GM23338 (cell line): ENCODE results near the gene TMPRSS6. TPM values are rescaled to one million over a fixed set of nuclear protein-coding genes. Genes with fewer than 3 reads are reported as not detected.

Source experiments
- ATAC-seq: fragments of 200-7000 bp; cut with Tn5 transposase; 3 replicates; pipeline ENCODE4 v1.9.1; 2020
- DNase-seq: peaks from one replicate; pipeline ENCODE4 v3.0.0-alpha.2; 2015; ENCODE audit warnings: low spot score
- H2AFZ ChIP-seq: fragments of 200-600 bp; sonication (generic); 2 replicates; pipeline ENCODE4 v1.8.0; 2016; ENCODE audit warnings: antibody characterized with exemption, mild to moderate bottlenecking, moderate library complexity
- H3F3A ChIP-seq: fragments of 200-600 bp; sonication (generic); replicated peaks from 2 replicates; pipeline ENCODE4 v1.8.0; 2017; ENCODE audit warnings: antibody characterized with exemption, mixed run types, low read depth
- H3K27ac ChIP-seq: fragments of 200-600 bp; sonication (generic); 2 replicates; pipeline ENCODE4 v1.6.1; 2016; ENCODE audit warnings: low read depth
- H3K27me3 ChIP-seq: fragments of 200-600 bp; sonication (generic); 2 replicates; pipeline ENCODE4 v1.8.0; 2016; ENCODE audit warnings: mild to moderate bottlenecking, mixed run types, moderate library complexity; ENCODE audit not compliant: insufficient read depth
- H3K36me3 ChIP-seq: fragments of 200-600 bp; sonication (generic); 2 replicates; pipeline ENCODE4 v1.8.0; 2016; ENCODE audit warnings: mild to moderate bottlenecking; ENCODE audit not compliant: insufficient read depth
- H3K4me1 ChIP-seq: fragments of 200-600 bp; sonication (generic); 2 replicates; pipeline ENCODE4 v1.8.0; 2016; ENCODE audit warnings: mild to moderate bottlenecking, moderate library complexity; ENCODE audit not compliant: insufficient read depth
- H3K4me2 ChIP-seq: fragments of 200-600 bp; sonication (generic); 2 replicates; pipeline ENCODE4 v1.7.1; 2017; ENCODE audit warnings: mixed run types
- H3K4me3 ChIP-seq: fragments of 200-600 bp; sonication (generic); 2 replicates; pipeline ENCODE4 v1.6.1; 2016; ENCODE audit warnings: mixed run types
- H3K79me2 ChIP-seq: fragments of 200-600 bp; sonication (generic); replicated peaks from 2 replicates; pipeline ENCODE4 v1.8.0; 2017; ENCODE audit warnings: mild to moderate bottlenecking; ENCODE audit not compliant: insufficient read depth
- H3K9me2 ChIP-seq: fragments of 200-600 bp; sonication (generic); 2 replicates; pipeline ENCODE4 v1.8.0; 2017; ENCODE audit not compliant: insufficient read depth
- H4K20me1 ChIP-seq: fragments of 200-600 bp; sonication (generic); replicated peaks from 2 replicates; pipeline ENCODE4 v1.8.0; 2017; ENCODE audit warnings: mild to moderate bottlenecking; ENCODE audit not compliant: insufficient read depth
- H3K27ac Mint-ChIP-seq: 2 replicates; pipeline ENCODE4 v1.8.0; 2020; ENCODE audit warnings: inconsistent platforms, mild to moderate bottlenecking, moderate library complexity, mixed read lengths
- H3K27me3 Mint-ChIP-seq: 3 replicates; pipeline ENCODE4 v1.8.0; 2022; ENCODE audit warnings: low read depth, mild to moderate bottlenecking, moderate library complexity, mixed read lengths, inconsistent platforms; ENCODE audit not compliant: insufficient read depth, poor library complexity
- H3K36me3 Mint-ChIP-seq: 3 replicates; pipeline ENCODE4 v1.8.0; 2021; ENCODE audit warnings: low read depth, mild to moderate bottlenecking, inconsistent platforms, moderate library complexity, mixed read lengths
- H3K4me1 Mint-ChIP-seq: 3 replicates; pipeline ENCODE4 v1.8.0; 2020; ENCODE audit warnings: mild to moderate bottlenecking, inconsistent platforms, mixed read lengths
- H3K4me3 Mint-ChIP-seq: 3 replicates; pipeline ENCODE4 v1.8.0; 2021; ENCODE audit warnings: moderate library complexity, mild to moderate bottlenecking, inconsistent platforms, mixed read lengths
- H3K9me3 Mint-ChIP-seq: 3 replicates; pipeline ENCODE4 v1.8.0; 2020; ENCODE audit warnings: moderate library complexity, mild to moderate bottlenecking, inconsistent platforms, mixed read lengths
- CREB1 ChIP-seq: fragments of 250-450 bp; sonication (Bioruptor Pico); IDR thresholded peaks from 2 replicates; pipeline ENCODE4 v1.5.0; 2020; ENCODE audit warnings: low read depth, mild to moderate bottlenecking, moderate library complexity
- CTCF ChIP-seq, 2 experiments: fragments of 200-600 bp in 1 of 2; sonication (generic) in 1 of 2; conservative IDR thresholded peaks; 2 replicates each; pipeline versions ENCODE4 v1.5.1 to v1.6.1; 2016 to 2017; ENCODE audit warnings: antibody characterized with exemption in 2 of 2, low read depth in 2 of 2, mild to moderate bottlenecking in 2 of 2, moderate library complexity in 1 of 2
- ETS1 ChIP-seq: IDR thresholded peaks from 2 replicates; pipeline ENCODE4 v1.6.1; 2016; ENCODE audit warnings: antibody characterized with exemption
- EZH2 ChIP-seq: fragments of 200-600 bp; sonication (generic); IDR thresholded peaks from one replicate; pipeline ENCODE4 v1.8.0; 2017; ENCODE audit warnings: antibody characterized with exemption, mild to moderate bottlenecking, low read depth; ENCODE audit not compliant: unreplicated experiment
- EZH2phosphoT487 ChIP-seq: fragments of 200-600 bp; sonication (generic); IDR thresholded peaks from one replicate; pipeline ENCODE4 v1.8.1; 2018; ENCODE audit warnings: antibody characterized with exemption; ENCODE audit not compliant: unreplicated experiment
- NANOG ChIP-seq: IDR thresholded peaks from 2 replicates; pipeline ENCODE4 v1.6.1; 2016; ENCODE audit warnings: antibody characterized with exemption, borderline replicate concordance
- POLR2AphosphoS5 ChIP-seq: IDR thresholded peaks from 2 replicates; pipeline ENCODE4 v1.6.1; 2016; ENCODE audit warnings: antibody characterized with exemption, low read depth
- STAT1 ChIP-seq: IDR thresholded peaks from one replicate; pipeline ENCODE4 v1.6.1; 2016; ENCODE audit warnings: antibody characterized with exemption; ENCODE audit not compliant: unreplicated experiment
- ZNF114 ChIP-seq: fragments of 250-450 bp; sonication (Bioruptor Pico); IDR thresholded peaks from 2 replicates; pipeline ENCODE4 v1.5.0; 2020; ENCODE audit warnings: mild to moderate bottlenecking, moderate library complexity
- ZNF331 ChIP-seq: fragments of 250-450 bp; sonication (Bioruptor Pico); IDR thresholded peaks from 2 replicates; pipeline ENCODE4 v1.5.0; 2020; ENCODE audit warnings: low read depth, mild to moderate bottlenecking, moderate library complexity
- polyA plus RNA-seq: library from polyadenylated mRNA; unstranded; fragments of >200 nt; fragmentation: Nextera tagmentation; extraction: Ambion mirVana; gene quantifications from 2 replicates; pipeline ENCODE4 v1.2.1, GENCODE V29; 2016
- total RNA-seq: library from RNA; depleted of rRNA; stranded (reverse); fragments of >200 nt; shearing (Covaris generic); gene quantifications from 2 replicates; pipeline ENCODE4 v1.2.3, GENCODE V29; 2014
- TF ChIP-seq, protein P1 (sequence below): fragments of 250-450 bp; sonication (Bioruptor Pico); IDR thresholded peaks from 2 replicates; pipeline ENCODE4 v1.5.0; 2020; ENCODE audit warnings: mild to moderate bottlenecking, moderate library complexity
- TF ChIP-seq, protein P2 (sequence below): IDR thresholded peaks from one replicate; pipeline ENCODE4 v1.6.1; 2018; ENCODE audit warnings: antibody characterized with exemption; ENCODE audit not compliant: unreplicated experiment

The TMPRSS6 gene
- total and polyA plus RNA-seq, 2 experiments from 2014 or later: 0.13 TPM; not detected in 1

DNA sequence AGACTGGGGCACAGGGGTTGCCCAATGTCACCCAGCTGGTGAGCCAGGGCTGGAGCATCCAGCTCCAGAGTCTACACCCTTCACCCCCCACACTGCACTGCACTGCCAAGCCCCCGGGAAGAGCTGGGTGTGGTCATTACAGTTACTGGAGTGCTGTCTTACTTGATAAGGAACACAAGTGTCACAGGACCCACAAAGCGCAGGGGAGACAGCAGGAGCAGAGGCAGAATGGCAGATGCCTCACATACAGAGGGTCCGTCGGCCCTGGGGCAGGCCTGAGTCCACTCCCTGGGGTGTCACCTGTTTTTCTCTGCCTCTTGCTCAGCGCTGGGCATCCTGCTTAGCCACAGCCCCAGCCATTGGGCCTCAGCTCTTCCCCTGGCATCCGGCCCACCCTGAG lies 32.5 kb upstream of the TMPRSS6 start:
- ATAC-seq: no peak

More for the DNA sequence above, 32.5 kb upstream of the TMPRSS6 start:
- no peaks in the 10 kb centered on the region for H3F3A ChIP-seq
- Mint-ChIP-seq H3K9me3 (no peaks in the 10 kb centered on the region), H3K27me3 (peaks cover 10% of the 10 kb centered on the region), H3K4me1 (peaks cover 10% of the 10 kb centered on the region), H3K36me3 (no peaks in the 10 kb centered on the region), H3K27ac (no peak overlapping the region), H3K4me3 (no peak overlapping the region)
- H3K79me2 ChIP-seq: no peaks in the 10 kb centered on the region
- no peaks in the 10 kb centered on the region for H3K36me3 ChIP-seq
- no peak for DNase-seq
- H3K27ac ChIP-seq: no peak overlapping the region
- no peaks in the 10 kb centered on the region for H3K27me3 ChIP-seq
- H2AFZ ChIP-seq: no peak overlapping the region
- no peaks in the 10 kb centered on the region for H4K20me1 ChIP-seq
- TF ChIP-seq ZNF114 (CRISPR knock-in tag) (no peak), EZH2phosphoT487 (no peak), ETS1 (no peak), STAT1 (no peak), EZH2 (no peak), CTCF (conservative IDR thresholded peaks at IDR 0.05; ENCODE audit: low read depth in 2 of 2) (no peak), CREB1 (CRISPR knock-in tag) (no peak), NANOG (no peak), POLR2AphosphoS5 (no peak), ZNF331 (no peak)
- TF ChIP-seq, protein P1, sequence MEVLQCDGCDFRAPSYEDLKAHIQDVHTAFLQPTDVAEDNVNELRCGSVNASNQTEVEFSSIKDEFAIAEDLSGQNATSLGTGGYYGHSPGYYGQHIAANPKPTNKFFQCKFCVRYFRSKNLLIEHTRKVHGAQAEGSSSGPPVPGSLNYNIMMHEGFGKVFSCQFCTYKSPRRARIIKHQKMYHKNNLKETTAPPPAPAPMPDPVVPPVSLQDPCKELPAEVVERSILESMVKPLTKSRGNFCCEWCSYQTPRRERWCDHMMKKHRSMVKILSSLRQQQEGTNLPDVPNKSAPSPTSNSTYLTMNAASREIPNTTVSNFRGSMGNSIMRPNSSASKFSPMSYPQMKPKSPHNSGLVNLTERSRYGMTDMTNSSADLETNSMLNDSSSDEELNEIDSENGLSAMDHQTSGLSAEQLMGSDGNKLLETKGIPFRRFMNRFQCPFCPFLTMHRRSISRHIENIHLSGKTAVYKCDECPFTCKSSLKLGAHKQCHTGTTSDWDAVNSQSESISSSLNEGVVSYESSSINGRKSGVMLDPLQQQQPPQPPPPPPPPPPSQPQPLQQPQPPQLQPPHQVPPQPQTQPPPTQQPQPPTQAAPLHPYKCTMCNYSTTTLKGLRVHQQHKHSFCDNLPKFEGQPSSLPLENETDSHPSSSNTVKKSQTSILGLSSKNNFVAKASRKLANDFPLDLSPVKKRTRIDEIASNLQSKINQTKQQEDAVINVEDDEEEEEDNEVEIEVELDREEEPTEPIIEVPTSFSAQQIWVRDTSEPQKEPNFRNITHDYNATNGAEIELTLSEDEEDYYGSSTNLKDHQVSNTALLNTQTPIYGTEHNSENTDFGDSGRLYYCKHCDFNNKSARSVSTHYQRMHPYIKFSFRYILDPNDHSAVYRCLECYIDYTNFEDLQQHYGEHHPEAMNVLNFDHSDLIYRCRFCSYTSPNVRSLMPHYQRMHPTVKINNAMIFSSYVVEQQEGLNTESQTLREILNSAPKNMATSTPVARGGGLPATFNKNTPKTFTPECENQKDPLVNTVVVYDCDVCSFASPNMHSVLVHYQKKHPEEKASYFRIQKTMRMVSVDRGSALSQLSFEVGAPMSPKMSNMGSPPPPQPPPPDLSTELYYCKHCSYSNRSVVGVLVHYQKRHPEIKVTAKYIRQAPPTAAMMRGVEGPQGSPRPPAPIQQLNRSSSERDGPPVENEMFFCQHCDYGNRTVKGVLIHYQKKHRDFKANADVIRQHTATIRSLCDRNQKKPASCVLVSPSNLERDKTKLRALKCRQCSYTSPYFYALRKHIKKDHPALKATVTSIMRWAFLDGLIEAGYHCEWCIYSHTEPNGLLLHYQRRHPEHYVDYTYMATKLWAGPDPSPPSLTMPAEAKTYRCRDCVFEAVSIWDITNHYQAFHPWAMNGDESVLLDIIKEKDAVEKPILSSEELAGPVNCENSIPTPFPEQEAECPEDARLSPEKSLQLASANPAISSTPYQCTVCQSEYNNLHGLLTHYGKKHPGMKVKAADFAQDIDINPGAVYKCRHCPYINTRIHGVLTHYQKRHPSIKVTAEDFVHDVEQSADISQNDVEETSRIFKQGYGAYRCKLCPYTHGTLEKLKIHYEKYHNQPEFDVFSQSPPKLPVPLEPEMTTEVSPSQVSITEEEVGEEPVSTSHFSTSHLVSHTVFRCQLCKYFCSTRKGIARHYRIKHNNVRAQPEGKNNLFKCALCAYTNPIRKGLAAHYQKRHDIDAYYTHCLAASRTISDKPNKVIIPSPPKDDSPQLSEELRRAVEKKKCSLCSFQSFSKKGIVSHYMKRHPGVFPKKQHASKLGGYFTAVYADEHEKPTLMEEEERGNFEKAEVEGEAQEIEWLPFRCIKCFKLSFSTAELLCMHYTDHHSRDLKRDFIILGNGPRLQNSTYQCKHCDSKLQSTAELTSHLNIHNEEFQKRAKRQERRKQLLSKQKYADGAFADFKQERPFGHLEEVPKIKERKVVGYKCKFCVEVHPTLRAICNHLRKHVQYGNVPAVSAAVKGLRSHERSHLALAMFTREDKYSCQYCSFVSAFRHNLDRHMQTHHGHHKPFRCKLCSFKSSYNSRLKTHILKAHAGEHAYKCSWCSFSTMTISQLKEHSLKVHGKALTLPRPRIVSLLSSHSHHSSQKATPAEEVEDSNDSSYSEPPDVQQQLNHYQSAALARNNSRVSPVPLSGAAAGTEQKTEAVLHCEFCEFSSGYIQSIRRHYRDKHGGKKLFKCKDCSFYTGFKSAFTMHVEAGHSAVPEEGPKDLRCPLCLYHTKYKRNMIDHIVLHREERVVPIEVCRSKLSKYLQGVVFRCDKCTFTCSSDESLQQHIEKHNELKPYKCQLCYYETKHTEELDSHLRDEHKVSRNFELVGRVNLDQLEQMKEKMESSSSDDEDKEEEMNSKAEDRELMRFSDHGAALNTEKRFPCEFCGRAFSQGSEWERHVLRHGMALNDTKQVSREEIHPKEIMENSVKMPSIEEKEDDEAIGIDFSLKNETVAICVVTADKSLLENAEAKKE (CRISPR knock-in tag): no peak
- TF ChIP-seq, protein P2, sequence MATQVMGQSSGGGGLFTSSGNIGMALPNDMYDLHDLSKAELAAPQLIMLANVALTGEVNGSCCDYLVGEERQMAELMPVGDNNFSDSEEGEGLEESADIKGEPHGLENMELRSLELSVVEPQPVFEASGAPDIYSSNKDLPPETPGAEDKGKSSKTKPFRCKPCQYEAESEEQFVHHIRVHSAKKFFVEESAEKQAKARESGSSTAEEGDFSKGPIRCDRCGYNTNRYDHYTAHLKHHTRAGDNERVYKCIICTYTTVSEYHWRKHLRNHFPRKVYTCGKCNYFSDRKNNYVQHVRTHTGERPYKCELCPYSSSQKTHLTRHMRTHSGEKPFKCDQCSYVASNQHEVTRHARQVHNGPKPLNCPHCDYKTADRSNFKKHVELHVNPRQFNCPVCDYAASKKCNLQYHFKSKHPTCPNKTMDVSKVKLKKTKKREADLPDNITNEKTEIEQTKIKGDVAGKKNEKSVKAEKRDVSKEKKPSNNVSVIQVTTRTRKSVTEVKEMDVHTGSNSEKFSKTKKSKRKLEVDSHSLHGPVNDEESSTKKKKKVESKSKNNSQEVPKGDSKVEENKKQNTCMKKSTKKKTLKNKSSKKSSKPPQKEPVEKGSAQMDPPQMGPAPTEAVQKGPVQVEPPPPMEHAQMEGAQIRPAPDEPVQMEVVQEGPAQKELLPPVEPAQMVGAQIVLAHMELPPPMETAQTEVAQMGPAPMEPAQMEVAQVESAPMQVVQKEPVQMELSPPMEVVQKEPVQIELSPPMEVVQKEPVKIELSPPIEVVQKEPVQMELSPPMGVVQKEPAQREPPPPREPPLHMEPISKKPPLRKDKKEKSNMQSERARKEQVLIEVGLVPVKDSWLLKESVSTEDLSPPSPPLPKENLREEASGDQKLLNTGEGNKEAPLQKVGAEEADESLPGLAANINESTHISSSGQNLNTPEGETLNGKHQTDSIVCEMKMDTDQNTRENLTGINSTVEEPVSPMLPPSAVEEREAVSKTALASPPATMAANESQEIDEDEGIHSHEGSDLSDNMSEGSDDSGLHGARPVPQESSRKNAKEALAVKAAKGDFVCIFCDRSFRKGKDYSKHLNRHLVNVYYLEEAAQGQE: no peak
- no peaks in the 10 kb centered on the region for H3K4me1 ChIP-seq
- H3K4me3 ChIP-seq: no peak overlapping the region
- no peak overlapping the region for H3K4me2 ChIP-seq
- H3K9me2 ChIP-seq: no peaks in the 10 kb centered on the region
